ENCODE data around the gene AFF2.

Gene AFF2

DNA sequence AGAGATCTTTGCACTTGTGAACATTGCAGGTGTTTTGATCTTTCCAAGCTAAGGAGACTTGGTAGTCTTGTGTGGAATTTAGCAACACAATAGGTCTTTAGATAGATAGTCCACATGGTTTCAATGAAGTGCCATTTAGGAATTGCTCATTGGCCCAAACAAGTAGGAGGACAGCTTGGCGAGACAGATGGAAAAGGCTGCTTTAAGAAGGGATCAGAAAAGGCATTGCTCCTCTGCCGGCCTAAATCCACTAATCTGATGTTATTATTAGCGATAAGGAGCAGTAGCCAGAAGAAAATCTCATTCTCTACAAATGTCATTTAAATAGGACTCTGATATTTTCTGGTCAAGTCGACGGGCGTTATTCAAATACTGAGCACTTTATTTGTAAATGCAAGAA lies 99.7 kb downstream of the AFF2 start:
- TF ChIP-seq, protein P1, sequence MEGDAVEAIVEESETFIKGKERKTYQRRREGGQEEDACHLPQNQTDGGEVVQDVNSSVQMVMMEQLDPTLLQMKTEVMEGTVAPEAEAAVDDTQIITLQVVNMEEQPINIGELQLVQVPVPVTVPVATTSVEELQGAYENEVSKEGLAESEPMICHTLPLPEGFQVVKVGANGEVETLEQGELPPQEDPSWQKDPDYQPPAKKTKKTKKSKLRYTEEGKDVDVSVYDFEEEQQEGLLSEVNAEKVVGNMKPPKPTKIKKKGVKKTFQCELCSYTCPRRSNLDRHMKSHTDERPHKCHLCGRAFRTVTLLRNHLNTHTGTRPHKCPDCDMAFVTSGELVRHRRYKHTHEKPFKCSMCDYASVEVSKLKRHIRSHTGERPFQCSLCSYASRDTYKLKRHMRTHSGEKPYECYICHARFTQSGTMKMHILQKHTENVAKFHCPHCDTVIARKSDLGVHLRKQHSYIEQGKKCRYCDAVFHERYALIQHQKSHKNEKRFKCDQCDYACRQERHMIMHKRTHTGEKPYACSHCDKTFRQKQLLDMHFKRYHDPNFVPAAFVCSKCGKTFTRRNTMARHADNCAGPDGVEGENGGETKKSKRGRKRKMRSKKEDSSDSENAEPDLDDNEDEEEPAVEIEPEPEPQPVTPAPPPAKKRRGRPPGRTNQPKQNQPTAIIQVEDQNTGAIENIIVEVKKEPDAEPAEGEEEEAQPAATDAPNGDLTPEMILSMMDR (IDR thresholded peaks at IDR 0.05; ENCODE audit: low read depth, low read length) = no peak
- DNase-seq (ENCODE audit: extremely low read depth, low read depth) = no peak

DNA sequence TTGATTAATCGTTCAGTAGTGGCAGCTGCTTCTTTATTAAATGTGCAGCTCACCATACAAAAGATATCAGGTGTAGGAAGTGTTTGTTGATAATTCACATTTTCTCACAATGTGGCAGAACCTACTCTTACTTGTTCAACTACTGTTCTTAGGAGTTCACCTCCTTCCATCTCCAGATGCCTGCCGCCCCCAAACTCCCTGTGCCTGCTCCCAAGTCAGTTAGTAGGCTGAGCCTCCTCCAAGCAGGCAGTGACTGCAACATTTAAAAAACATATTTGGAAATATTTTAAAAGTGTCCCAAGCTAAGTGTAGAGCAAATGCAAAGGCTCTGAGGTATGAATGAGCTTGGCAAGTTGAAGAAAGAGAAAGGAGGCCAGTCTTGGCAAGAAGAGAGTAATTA lies 100.2 kb downstream of the AFF2 start:
- TF ChIP-seq, protein P1 (IDR thresholded peaks at IDR 0.05; ENCODE audit: low read depth, low read length) = no peak
- DNase-seq (ENCODE audit: extremely low read depth, low read depth) = no peak

DNA sequence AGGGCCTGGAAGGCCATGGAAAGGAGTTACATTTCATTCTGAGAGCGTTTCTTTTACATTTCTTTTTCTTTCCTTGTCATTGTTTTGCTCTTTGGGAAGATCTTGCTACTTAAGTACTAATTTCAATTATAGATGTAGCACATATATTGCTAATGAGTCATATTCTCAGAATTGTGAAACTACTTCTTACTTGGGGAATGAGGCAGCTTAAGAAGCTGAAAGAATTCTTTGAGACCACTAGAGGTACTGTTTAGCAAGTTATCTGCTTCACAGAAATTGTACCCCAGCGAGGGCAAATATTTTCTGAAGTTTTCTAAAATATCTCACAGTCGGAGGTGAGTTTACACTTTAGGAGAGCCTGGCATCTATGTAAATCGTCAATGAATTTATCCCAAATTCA lies 100.6 kb downstream of the AFF2 start:
- TF ChIP-seq, protein P1 (IDR thresholded peaks at IDR 0.05; ENCODE audit: low read depth, low read length) = no peak
- DNase-seq (ENCODE audit: extremely low read depth, low read depth) = no peak

DNA sequence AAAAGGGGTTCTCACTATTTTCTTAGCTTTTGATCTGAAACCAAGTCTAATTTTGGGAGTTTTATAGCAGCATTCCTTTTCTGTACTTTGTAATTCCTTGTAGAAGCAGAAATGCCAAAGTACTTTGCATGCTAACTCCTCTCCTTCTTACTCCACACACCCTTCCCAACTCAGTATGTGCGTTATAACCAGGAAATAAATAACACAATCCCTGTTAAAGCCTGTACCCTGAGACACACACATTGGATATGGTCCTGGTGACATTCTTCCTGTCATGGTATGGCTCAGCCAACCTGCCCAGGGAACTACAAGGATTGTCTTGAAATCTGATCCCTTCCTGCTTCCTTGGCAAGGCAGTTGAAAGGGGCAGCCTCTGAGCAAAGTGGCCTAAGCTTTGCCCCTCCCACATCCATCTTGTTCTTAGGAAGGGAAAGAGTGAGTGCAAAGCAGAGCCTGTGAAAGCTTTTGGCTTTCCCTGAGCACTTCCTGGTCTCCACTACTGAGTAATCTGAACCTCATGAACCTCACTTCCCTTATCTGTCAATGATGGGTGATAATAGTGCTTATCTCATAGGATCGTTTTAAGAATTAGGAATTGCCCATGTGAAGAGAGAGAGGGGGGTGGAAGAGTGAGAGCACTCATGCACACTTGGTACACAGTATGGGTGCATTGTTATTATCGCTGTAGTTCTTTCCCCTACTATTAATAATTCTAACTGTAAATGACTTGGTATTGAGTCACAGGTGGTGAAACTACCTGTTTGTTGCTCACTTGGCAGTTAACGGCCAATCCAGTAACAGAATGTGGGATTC lies 109.3 kb downstream of the AFF2 start:
- DNase-seq (ENCODE audit: extremely low read depth, low read depth) = no peak
- TF ChIP-seq, protein P1 (IDR thresholded peaks at IDR 0.05; ENCODE audit: low read depth, low read length) = no peak

DNA sequence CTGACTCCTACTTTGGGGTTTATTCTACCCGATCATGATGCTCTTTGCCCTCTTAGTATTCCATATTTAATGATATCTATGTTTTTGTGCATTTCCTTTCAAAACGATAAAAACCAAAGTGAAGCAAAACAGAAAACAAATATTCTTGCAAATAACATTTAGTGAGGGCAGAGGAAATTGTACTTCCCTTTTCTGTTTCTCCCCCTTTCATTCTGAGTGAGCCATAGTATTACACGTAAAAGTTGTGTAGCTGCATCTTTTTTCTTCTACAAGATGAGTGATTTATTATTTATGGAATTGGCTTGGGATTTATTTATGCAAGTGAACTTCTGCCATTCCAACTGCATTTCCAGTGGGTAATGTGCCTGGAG lies 109.9 kb downstream of the AFF2 start:
- DNase-seq (ENCODE audit: extremely low read depth, low read depth) = no peak
- TF ChIP-seq, protein P1 (IDR thresholded peaks at IDR 0.05; ENCODE audit: low read depth, low read length) = no peak

DNA sequence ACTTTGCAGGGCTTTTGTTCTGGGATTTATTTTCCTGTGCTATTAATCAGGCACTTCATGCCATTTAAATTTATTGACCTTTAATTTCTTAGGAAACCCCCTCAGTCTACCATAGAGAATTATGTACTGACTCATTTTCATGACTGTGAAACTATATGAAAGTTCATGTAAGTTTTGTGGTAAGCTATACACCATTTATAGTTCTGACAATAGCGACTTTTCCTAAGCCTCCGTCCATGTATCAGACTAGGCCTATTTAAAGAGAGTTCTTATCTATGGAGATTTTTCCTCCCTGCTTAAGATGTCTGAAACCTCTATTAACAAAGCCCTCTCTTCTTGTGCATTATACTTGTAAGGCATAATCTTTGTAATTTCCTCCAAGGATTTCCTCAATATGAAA lies 111.6 kb downstream of the AFF2 start:
- no peak for DNase-seq (ENCODE audit: extremely low read depth, low read depth)
- TF ChIP-seq, protein P1 (IDR thresholded peaks at IDR 0.05; ENCODE audit: low read depth, low read length) = no peak

DNA sequence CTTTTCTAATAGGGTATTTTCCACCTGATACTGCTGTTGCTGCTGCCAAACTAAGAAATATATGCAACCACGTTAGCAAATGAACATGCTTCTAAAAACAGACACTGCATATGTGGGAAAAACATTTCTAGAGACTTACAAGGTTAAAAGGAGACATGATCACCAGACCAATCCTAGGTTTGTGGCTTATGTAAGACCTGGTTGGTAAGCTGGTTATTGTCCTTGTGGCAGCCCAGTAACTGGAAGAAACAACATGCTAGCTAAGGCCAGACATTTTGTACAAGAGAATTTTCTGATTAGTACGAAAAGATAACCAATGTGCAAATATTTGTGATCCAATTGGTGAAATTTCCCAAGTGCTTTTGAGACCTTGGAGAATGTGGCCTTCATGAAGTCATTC lies 112.0 kb downstream of the AFF2 start:
- DNase-seq (ENCODE audit: extremely low read depth, low read depth) = no peak
- TF ChIP-seq, protein P1 (IDR thresholded peaks at IDR 0.05; ENCODE audit: low read depth, low read length) = no peak

Data from AG09319 (cell line).